Measurements from ENCODE around the gene BICDL2. TPM values are rescaled to one million over a fixed set of nuclear protein-coding genes. Genes with fewer than 3 reads are reported as not detected.

Gene BICDL2
- total and polyA plus RNA-seq, 9 of the 15 experiments (the other 6 are each of a cell fraction or from before 2014, with no cell fraction given) = 0.09 to 0.28 (median 0.09) TPM; not detected in 6

DNA sequence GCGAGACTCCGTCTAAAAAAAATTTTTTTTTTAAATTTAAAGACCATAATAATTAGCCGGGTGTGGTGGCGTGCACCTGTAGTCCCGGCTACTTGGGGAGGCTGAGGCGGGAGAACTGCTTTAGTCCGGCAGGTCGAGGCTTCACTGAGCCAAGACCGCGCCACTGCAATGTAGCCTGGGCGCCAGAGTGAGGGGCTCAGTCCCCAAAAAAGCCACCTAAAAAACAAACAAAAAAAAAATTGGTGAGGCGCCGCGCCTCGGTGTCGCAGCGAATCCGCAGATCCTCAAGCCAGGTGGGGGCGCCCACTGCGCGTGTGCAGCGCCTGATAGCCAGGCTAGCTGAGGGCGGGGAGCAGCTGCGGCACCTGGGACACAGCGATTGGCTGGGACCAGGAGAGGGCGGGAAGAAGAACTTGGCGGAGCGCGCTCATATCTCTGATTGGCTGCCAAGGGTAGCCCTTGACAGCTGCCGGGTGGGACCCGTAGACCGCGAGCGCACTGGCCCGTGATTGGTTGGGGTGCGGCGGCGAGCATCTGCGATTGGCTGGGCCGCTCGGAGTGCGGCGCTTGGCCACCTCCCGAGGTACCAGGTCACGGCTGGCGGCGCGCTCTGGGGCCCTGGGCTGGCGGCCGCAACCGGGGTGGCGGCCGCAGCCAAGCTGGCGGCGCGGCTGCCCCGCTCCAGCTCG, 33.0 kb downstream of the BICDL2 start (continued):
- TF ChIP-seq, protein P1, sequence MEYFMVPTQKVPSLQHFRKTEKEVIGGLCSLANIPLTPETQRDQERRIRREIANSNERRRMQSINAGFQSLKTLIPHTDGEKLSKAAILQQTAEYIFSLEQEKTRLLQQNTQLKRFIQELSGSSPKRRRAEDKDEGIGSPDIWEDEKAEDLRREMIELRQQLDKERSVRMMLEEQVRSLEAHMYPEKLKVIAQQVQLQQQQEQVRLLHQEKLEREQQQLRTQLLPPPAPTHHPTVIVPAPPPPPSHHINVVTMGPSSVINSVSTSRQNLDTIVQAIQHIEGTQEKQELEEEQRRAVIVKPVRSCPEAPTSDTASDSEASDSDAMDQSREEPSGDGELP (CRISPR knock-in tag; IDR thresholded peaks at IDR 0.05; ENCODE audit: borderline replicate concordance) = peak; percentile 96
- TF ChIP-seq ZNF133 (CRISPR knock-in tag; IDR thresholded peaks at IDR 0.05) = no peak
- TF ChIP-seq, protein P2, sequence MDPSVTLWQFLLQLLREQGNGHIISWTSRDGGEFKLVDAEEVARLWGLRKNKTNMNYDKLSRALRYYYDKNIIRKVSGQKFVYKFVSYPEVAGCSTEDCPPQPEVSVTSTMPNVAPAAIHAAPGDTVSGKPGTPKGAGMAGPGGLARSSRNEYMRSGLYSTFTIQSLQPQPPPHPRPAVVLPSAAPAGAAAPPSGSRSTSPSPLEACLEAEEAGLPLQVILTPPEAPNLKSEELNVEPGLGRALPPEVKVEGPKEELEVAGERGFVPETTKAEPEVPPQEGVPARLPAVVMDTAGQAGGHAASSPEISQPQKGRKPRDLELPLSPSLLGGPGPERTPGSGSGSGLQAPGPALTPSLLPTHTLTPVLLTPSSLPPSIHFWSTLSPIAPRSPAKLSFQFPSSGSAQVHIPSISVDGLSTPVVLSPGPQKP (CRISPR knock-in tag; IDR thresholded peaks at IDR 0.05) = no peak
- no peak for TF ChIP-seq NCOA2 (IDR thresholded peaks at IDR 0.05; ENCODE audit: partially characterized antibody in 2 of 2)
- TF ChIP-seq MAFF (IDR thresholded peaks at IDR 0.05; ENCODE audit: low read length) = no peak
- TF ChIP-seq XRCC4 (IDR thresholded peaks at IDR 0.05; ENCODE audit: extremely low read depth, insufficient read depth, insufficient read length) = no peak
- TF ChIP-seq HDAC8 (tag; IDR thresholded peaks at IDR 0.05) = no peak
- TF ChIP-seq, protein P3, sequence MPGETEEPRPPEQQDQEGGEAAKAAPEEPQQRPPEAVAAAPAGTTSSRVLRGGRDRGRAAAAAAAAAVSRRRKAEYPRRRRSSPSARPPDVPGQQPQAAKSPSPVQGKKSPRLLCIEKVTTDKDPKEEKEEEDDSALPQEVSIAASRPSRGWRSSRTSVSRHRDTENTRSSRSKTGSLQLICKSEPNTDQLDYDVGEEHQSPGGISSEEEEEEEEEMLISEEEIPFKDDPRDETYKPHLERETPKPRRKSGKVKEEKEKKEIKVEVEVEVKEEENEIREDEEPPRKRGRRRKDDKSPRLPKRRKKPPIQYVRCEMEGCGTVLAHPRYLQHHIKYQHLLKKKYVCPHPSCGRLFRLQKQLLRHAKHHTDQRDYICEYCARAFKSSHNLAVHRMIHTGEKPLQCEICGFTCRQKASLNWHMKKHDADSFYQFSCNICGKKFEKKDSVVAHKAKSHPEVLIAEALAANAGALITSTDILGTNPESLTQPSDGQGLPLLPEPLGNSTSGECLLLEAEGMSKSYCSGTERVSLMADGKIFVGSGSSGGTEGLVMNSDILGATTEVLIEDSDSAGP (CRISPR knock-in tag; IDR thresholded peaks at IDR 0.05) = no peak
- TF ChIP-seq MTA2 (IDR thresholded peaks at IDR 0.05; ENCODE audit: low read depth) = no peak
- TF ChIP-seq, protein P4, sequence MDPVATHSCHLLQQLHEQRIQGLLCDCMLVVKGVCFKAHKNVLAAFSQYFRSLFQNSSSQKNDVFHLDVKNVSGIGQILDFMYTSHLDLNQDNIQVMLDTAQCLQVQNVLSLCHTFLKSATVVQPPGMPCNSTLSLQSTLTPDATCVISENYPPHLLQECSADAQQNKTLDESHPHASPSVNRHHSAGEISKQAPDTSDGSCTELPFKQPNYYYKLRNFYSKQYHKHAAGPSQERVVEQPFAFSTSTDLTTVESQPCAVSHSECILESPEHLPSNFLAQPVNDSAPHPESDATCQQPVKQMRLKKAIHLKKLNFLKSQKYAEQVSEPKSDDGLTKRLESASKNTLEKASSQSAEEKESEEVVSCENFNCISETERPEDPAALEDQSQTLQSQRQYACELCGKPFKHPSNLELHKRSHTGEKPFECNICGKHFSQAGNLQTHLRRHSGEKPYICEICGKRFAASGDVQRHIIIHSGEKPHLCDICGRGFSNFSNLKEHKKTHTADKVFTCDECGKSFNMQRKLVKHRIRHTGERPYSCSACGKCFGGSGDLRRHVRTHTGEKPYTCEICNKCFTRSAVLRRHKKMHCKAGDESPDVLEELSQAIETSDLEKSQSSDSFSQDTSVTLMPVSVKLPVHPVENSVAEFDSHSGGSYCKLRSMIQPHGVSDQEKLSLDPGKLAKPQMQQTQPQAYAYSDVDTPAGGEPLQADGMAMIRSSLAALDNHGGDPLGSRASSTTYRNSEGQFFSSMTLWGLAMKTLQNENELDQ (CRISPR knock-in tag; IDR thresholded peaks at IDR 0.05; ENCODE audit: borderline replicate concordance) = no peak
- no peak for TF ChIP-seq ZNF253 (CRISPR knock-in tag; conservative IDR thresholded peaks at IDR 0.05)
- no peak for TF ChIP-seq ZNF785 (CRISPR knock-in tag; IDR thresholded peaks at IDR 0.05)
- TF ChIP-seq ZFPM2 (CRISPR knock-in tag; IDR thresholded peaks at IDR 0.05) = no peak
- no peak for TF ChIP-seq PCBP1 (IDR thresholded peaks at IDR 0.05; ENCODE audit: low read depth, low read length, poor library complexity, severe bottlenecking)
- TF ChIP-seq, protein P5, sequence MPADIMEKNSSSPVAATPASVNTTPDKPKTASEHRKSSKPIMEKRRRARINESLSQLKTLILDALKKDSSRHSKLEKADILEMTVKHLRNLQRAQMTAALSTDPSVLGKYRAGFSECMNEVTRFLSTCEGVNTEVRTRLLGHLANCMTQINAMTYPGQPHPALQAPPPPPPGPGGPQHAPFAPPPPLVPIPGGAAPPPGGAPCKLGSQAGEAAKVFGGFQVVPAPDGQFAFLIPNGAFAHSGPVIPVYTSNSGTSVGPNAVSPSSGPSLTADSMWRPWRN (IDR thresholded peaks at IDR 0.05; ENCODE audit: low read depth) = no peak
- TF ChIP-seq LARP7 (IDR thresholded peaks at IDR 0.05) = no peak
- TF ChIP-seq HLTF (IDR thresholded peaks at IDR 0.05) = no peak
- peak; percentile 59 for TF ChIP-seq CCNT2 (IDR thresholded peaks at IDR 0.05; ENCODE audit: borderline replicate concordance, extremely low read depth, insufficient read length, low read depth, low read length)
- TF ChIP-seq, protein P6, sequence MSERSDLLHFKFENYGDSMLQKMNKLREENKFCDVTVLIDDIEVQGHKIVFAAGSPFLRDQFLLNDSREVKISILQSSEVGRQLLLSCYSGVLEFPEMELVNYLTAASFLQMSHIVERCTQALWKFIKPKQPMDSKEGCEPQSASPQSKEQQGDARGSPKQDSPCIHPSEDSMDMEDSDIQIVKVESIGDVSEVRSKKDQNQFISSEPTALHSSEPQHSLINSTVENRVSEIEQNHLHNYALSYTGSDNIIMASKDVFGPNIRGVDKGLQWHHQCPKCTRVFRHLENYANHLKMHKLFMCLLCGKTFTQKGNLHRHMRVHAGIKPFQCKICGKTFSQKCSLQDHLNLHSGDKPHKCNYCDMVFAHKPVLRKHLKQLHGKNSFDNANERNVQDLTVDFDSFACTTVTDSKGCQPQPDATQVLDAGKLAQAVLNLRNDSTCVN (CRISPR knock-in tag; IDR thresholded peaks at IDR 0.05) = no peak
- TF ChIP-seq DDX20 (tag; IDR thresholded peaks at IDR 0.05; ENCODE audit: low read depth) = no peak
- TF ChIP-seq GATAD2A (IDR thresholded peaks at IDR 0.05) = no peak
- peak; percentile 76 for TF ChIP-seq CC2D1A (IDR thresholded peaks at IDR 0.05)

Data from K562 (cell line).